Gastrocnemius medialis (tissue), 4 donors: ENCODE results near the gene SRP9.

ENCODE experiments used
- CTCF ChIP-seq, 5 experiments: fragments of 450-650 bp in 3 of 5; fragments of 200-600 bp in 2 of 5; sonication (generic) in 2 of 5; IDR thresholded peaks in 4 of 5; conservative IDR thresholded peaks in 1 of 5; 1 replicate in 4 of 5; 2 replicates in 1 of 5; pipeline ENCODE4 v1.5.1; 2016 to 2019; ENCODE audit warnings: antibody characterized with exemption in 5 of 5, mild to moderate bottlenecking in 3 of 5, moderate library complexity in 3 of 5
- POLR2A ChIP-seq, 2 donors: fragments of 450-650 bp; IDR thresholded peaks; one replicate each; pipeline ENCODE4 v1.6.1; 2017; ENCODE audit warnings: antibody characterized with exemption in 2 of 2, mild to moderate bottlenecking in 2 of 2, moderate library complexity in 2 of 2

GRCh38 chr1:225818229-225818628 lies 40.6 kb downstream of the SRP9 start:
- TF ChIP-seq POLR2A (IDR thresholded peaks at IDR 0.05) (no peak), CTCF (IDR thresholded peaks at IDR 0.05 in 4 of 5, conservative IDR thresholded peaks at IDR 0.05 in 1 of 5) (no peak)
